Suprapubic skin (tissue), 4 donors: ENCODE data around the gene DLGAP4. TPM values are rescaled to one million over a fixed set of nuclear protein-coding genes. Genes with fewer than 3 reads are reported as not detected.

Source experiments
- DNase-seq, 2 donors: peaks; one replicate each; pipeline ENCODE4 v3.0.0-alpha.2; 2019; ENCODE audit warnings: low spot score in 2 of 2
- H3K27ac ChIP-seq: fragments of 200-600 bp; sonication (generic); one replicate; pipeline ENCODE4 v1.5.1; 2019
- H3K27me3 ChIP-seq: fragments of 200-600 bp; sonication (generic); one replicate; pipeline ENCODE4 v1.5.1; 2019
- H3K36me3 ChIP-seq: fragments of 200-600 bp; sonication (generic); one replicate; pipeline ENCODE4 v1.5.1; 2019
- H3K4me1 ChIP-seq: fragments of 200-600 bp; sonication (generic); one replicate; pipeline ENCODE4 v1.5.1; 2019
- H3K4me3 ChIP-seq: fragments of 200-600 bp; sonication (generic); one replicate; pipeline ENCODE4 v1.5.1; 2019; ENCODE audit warnings: mild to moderate bottlenecking
- H3K9me3 ChIP-seq: fragments of 200-600 bp; sonication (generic); one replicate; pipeline ENCODE4 v1.5.1; 2019
- EP300 ChIP-seq: sonication (generic); formaldehyde crosslinking; IDR thresholded peaks from one replicate; pipeline ENCODE4 v1.6.1; 2017; ENCODE audit warnings: antibody characterized with exemption
- POLR2A ChIP-seq, 2 donors: fragments of 450-650 bp; IDR thresholded peaks; one replicate each; pipeline ENCODE4 v1.6.1; 2017; ENCODE audit warnings: antibody characterized with exemption in 2 of 2, mild to moderate bottlenecking in 2 of 2, moderate library complexity in 2 of 2
- POLR2AphosphoS5 ChIP-seq, 3 donors: sonication (generic); formaldehyde crosslinking; IDR thresholded peaks; one replicate each; pipeline ENCODE4 v1.6.1; 2017; ENCODE audit warnings: antibody characterized with exemption in 3 of 3
- WGBS: methylation state at CpG from one replicate; pipeline ENCODE4 v1.1.5; 2018; 5-methylcytosine and 5-hydroxymethylcytosine counted together
- total RNA-seq, 4 donors: library from RNA; depleted of rRNA; stranded (reverse); fragments of >200 nt; gene quantifications; one replicate each; pipeline ENCODE4 v1.1.0, GENCODE V29; 2016
- TF ChIP-seq, protein P1 (sequence below), 2 donors: fragments of 200-600 bp in 1 of 2; fragments of 450-650 bp in 1 of 2; sonication (generic) in 1 of 2; IDR thresholded peaks; one replicate each; pipeline ENCODE4 v1.5.1; 2016 to 2019; ENCODE audit warnings: antibody characterized with exemption in 2 of 2, mild to moderate bottlenecking in 1 of 2, moderate library complexity in 1 of 2

The DLGAP4 gene
- total RNA-seq, 4 donors from 2014 or later = 69.5 to 120 (median 96.8) TPM

DNA sequence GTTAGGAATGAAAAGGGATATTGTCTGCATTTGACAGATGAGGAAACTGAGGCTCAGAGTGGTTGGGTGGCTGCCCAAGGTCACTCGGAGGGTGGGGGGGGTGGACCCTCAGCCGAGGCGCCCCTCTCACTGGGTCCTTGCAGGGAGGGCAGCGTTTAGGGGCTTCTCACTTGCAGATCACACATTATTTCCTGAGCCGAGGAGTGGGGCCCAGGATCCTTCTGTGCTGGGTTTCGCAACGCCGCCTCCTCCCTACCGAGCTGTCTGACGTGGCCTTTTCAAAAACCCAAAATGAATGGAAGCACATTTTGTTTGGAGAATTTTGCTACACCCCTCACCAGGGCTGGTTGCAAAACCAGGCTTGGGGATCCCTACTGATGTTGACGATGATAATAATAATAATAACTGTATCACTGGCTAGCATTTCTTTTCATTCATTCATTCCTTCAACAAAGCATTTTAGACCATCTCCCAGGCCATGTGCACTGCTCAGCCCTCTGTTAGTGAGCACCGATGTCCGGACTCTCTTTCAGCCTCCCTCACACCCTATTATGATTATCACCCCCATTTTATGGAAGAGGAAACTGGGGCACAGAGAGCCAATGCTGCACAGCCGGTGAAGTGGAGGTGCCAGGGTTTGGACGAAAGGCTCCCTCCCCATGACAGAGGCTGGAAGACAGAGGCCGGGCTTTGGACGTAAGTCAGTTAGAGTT, 5.2 kb downstream of the DLGAP4 start:
- no peaks in the 10 kb centered on the region for H3K9me3 ChIP-seq
- H3K27ac ChIP-seq = no peak overlapping the region
- H3K36me3 ChIP-seq = no peaks in the 10 kb centered on the region
- peaks cover 78% of the 10 kb centered on the region for H3K27me3 ChIP-seq
- H3K4me3 ChIP-seq = no peak overlapping the region
- H3K4me1 ChIP-seq = peaks cover 9% of the 10 kb centered on the region
- DNase-seq = peak in 1 of 2 donors; percentile 16
- WGBS = 56% methylated on average over 17 of the region's 17 CpGs
- TF ChIP-seq, protein P1, sequence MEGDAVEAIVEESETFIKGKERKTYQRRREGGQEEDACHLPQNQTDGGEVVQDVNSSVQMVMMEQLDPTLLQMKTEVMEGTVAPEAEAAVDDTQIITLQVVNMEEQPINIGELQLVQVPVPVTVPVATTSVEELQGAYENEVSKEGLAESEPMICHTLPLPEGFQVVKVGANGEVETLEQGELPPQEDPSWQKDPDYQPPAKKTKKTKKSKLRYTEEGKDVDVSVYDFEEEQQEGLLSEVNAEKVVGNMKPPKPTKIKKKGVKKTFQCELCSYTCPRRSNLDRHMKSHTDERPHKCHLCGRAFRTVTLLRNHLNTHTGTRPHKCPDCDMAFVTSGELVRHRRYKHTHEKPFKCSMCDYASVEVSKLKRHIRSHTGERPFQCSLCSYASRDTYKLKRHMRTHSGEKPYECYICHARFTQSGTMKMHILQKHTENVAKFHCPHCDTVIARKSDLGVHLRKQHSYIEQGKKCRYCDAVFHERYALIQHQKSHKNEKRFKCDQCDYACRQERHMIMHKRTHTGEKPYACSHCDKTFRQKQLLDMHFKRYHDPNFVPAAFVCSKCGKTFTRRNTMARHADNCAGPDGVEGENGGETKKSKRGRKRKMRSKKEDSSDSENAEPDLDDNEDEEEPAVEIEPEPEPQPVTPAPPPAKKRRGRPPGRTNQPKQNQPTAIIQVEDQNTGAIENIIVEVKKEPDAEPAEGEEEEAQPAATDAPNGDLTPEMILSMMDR (IDR thresholded peaks at IDR 0.05) = no peak
- no peak for TF ChIP-seq POLR2A (IDR thresholded peaks at IDR 0.05)
- no peak for TF ChIP-seq POLR2AphosphoS5 (IDR thresholded peaks at IDR 0.05)
- TF ChIP-seq EP300 = no peak

DNA sequence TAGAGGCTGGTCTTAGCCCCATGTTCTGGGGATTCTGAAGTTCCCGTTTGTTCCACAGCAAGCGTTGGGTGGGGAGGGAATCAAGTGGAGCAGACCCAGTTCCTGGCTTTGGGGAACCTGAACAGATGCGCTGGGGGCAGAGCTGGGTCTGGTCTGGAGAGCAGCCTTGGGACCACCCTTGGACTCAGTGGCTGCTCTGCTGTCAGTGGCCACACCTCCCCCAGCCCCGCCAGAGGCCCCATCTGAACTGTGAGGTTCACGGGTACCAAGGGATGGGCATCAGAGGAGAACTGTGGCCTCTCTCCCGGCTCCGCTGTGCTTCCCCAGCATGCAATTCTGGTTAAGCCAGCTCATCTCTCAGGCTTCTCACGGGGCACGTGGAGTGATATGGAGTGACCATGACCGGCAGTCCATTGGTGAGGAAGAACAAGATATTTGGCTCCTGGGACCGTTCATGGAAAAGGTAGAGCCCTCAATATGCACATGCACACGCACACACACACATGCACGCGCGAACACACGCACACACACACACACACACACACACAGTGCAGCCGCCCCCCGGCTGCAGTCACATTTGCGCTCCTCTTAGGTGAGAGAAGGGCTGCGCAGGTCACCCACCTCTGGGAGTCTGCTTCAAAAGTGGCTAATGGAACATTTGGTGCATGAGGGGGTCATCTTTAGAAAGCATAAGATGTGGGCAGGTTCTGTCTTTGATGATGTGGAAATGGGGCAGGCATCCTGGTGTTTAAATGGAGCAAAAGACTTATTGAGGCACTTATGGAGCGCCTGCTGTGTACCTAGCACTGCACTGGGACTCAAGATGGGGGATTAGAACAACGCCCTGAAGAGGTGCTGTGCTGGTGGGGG, 6.0 kb downstream of the DLGAP4 start:
- Histone ChIP-seq H3K4me3 (no peak overlapping the region), H3K36me3 (no peaks in the 10 kb centered on the region), H3K4me1 (peaks cover under 1% of the 10 kb centered on the region), H3K27ac (no peak overlapping the region), H3K27me3 (peaks cover 70% of the 10 kb centered on the region), H3K9me3 (no peaks in the 10 kb centered on the region)
- DNase-seq = peak; percentile 38 to 67
- WGBS = 73% methylated on average over 20 of the region's 22 CpGs
- TF ChIP-seq POLR2AphosphoS5 (IDR thresholded peaks at IDR 0.05) (no peak), POLR2A (IDR thresholded peaks at IDR 0.05) (no peak), EP300 (no peak)

DNA sequence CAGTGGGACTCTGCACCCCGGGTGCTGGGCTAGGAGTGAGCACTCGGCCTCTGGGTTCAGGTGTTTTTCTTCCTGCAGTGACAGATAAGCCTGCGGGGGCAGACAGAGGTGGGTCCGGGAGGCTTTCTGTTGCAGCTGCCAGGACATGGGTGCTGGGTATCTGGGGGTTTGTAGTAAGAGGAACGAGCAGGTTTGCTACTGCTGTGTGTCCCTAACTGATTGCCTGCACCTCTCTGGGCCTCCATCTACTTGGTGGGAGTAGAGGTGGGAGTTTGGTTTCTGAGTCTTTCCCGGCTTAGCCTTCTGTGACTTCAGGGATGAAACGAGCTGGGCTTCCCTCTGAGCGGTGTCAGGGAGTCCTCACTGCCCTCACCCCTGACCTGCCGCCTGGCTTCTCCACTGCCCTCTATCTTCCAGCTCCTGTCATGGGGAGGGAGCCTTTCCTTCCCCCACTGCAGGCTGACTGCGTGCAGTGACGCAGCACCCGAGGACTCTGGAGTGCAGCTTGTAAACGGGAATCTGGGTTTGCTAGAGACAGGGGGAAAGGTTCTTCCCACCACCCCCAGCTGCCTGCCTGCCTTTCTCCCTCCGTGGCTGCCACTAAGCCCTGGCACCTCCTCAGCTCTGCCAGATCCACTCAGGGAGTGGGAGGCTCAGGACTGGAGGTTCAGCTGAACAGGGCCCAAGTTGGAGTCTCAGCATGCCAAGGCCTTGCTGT, 6.7 kb downstream of the DLGAP4 start:
- Histone ChIP-seq H3K4me3 (no peak overlapping the region), H3K27ac (no peak overlapping the region), H3K9me3 (no peaks in the 10 kb centered on the region), H3K36me3 (no peaks in the 10 kb centered on the region), H3K4me1 (no peaks in the 10 kb centered on the region), H3K27me3 (peaks cover 62% of the 10 kb centered on the region)
- DNase-seq = peak; percentile 36 to 55
- 37% methylated on average over 14 of the region's 14 CpGs for WGBS
- TF ChIP-seq POLR2A (IDR thresholded peaks at IDR 0.05) (no peak), POLR2AphosphoS5 (IDR thresholded peaks at IDR 0.05) (no peak), EP300 (no peak)
- TF ChIP-seq, protein P1 (IDR thresholded peaks at IDR 0.05) = no peak

DNA sequence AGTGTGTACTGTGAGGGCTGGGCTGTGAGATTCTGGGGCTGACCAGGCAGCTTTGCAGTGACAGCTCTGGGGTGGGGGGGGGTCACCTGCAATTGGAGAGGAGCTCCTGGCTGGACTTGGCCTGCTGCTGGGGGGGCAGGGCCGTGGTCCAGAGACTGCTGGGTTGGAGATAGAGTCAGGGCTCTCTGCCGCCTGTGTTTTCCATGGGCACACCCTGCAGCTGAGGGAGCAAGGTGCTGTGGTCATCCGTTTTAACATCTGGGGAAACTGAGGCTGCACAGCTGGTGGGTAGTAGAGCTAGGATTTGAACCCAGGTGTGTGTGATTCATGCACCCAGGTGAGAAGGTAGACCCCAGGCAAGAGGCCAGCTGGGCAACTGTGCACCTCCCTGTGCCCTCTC, 7.3 kb downstream of the DLGAP4 start:
- WGBS = 49% methylated on average over 3 of the region's 3 CpGs
- H3K4me1 ChIP-seq = no peaks in the 10 kb centered on the region
- H3K27ac ChIP-seq = no peak overlapping the region
- no peak overlapping the region for H3K4me3 ChIP-seq
- H3K27me3 ChIP-seq = peaks cover 56% of the 10 kb centered on the region
- H3K36me3 ChIP-seq = no peaks in the 10 kb centered on the region
- no peaks in the 10 kb centered on the region for H3K9me3 ChIP-seq
- peak in 1 of 2 donors; percentile 52 for DNase-seq
- TF ChIP-seq POLR2A (IDR thresholded peaks at IDR 0.05) = no peak
- no peak for TF ChIP-seq EP300
- TF ChIP-seq POLR2AphosphoS5 (IDR thresholded peaks at IDR 0.05) = no peak
- TF ChIP-seq, protein P1 (IDR thresholded peaks at IDR 0.05) = no peak

DNA sequence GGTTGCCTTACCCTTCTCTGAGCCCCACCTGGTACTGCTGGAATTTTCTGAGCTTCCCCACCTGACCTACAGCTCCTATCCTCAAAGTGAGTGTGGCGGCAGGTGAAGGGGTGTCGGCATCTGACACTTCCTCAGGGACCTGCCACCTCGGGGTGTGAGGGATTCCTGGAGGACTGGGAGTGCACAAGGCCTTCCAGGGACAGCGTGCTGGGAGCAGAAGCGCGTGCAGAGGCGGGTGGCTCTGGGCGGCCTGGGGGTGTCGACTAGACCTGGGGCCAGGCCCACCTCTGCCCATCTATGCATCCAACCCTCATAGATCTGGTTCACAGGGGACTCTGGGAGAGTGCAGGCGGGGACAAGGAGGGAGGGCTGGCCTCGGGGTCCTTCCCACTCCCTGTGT, 7.8 kb downstream of the DLGAP4 start:
- no peak overlapping the region for H3K4me3 ChIP-seq
- WGBS = 65% methylated on average over 11 of the region's 11 CpGs
- H3K4me1 ChIP-seq = no peaks in the 10 kb centered on the region
- no peak overlapping the region for H3K27ac ChIP-seq
- peaks cover 52% of the 10 kb centered on the region for H3K27me3 ChIP-seq
- no peaks in the 10 kb centered on the region for H3K36me3 ChIP-seq
- DNase-seq = peak; percentile 41 to 65
- TF ChIP-seq, protein P1 (IDR thresholded peaks at IDR 0.05) = no peak
- TF ChIP-seq POLR2AphosphoS5 (IDR thresholded peaks at IDR 0.05) (no peak), POLR2A (IDR thresholded peaks at IDR 0.05) (no peak), EP300 (no peak)
- no peaks in the 10 kb centered on the region for H3K9me3 ChIP-seq
